ENCODE data around the gene MRPS15.
"Not testable (repeated sequence)": the region's sequence is repeated elsewhere in the genome, so short reads cannot be mapped to it uniquely, and the experiment has no call there.

Gene MRPS15

GRCh38 chr1:36482724-36483388 is 18.7 kb upstream of the MRPS15 start, which contains the start of gene CSF3R:
CSF3R (minus strand) TSS chr1:36482913; CDS start chr1:36479496, 3,417 bp downstream.
- DNase-seq (ENCODE audit: low spot score) = no peak

- no peak for DNase-seq (ENCODE audit: low spot score)
Measured at GRCh38 chr1:36481771-36482723, 17.9 kb upstream of the MRPS15 start.

- DNase-seq (ENCODE audit: low spot score) = no peak
Measured at GRCh38 chr1:36481091-36481490, 16.9 kb upstream of the MRPS15 start.

- no peak for DNase-seq (ENCODE audit: low spot score)
Measured at GRCh38 chr1:36480161-36480560, 16.0 kb upstream of the MRPS15 start.

- no peak for DNase-seq (ENCODE audit: low spot score)
Measured at GRCh38 chr1:36479505-36480051, 15.4 kb upstream of the MRPS15 start.

DNA sequence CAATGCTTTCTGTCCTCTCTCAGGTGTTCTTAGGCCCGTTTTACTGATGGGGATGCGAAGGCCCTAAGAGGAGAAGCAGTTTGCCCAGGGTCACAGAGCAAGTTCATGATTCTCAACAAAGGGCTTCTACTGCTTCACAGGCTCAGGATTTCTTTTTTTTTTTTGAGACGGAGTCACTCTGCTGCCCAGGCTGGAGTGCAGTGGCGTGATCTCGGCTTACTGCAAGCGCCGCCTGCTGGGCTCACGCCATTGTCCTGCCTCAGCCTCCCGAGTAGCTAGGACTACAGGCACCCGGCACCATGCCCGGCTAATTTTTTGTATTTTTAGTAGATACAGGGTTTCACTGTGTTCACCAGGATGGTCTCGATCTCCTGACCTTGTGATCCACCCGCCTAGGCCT is 13.4 kb upstream of the MRPS15 start:
- DNase-seq (ENCODE audit: low spot score) = not testable (repeated sequence)

GRCh38 chr1:36476945-36477344 is 12.8 kb upstream of the MRPS15 start:
- DNase-seq (ENCODE audit: low spot score) = no peak

GRCh38 chr1:36475910-36476604 is 11.9 kb upstream of the MRPS15 start:
- no peak for DNase-seq (ENCODE audit: low spot score)

DNA sequence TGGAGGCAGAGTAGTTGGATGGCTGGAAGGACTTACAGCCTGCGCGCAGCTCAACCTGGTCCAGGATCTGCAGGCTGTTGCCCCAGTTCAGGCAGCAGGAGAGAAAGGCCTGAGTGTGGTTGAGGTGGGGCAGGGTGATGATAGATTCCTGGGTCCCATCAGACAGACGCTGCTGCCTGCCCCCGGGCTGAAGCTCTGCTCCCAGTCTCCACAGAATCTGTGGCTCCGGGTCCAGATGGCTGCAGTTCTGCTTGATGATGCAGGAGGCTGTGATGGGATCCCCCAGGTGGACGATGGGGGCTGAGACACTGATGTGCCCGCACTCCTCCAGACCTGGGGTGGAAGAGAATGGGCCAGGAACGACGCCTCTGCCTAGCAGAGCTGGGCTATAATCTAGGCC is 11.2 kb upstream of the MRPS15 start:
- DNase-seq (ENCODE audit: low spot score) = no peak

GRCh38 chr1:36472656-36473055 is 8.5 kb upstream of the MRPS15 start:
- no peak for DNase-seq (ENCODE audit: low spot score)

DNA sequence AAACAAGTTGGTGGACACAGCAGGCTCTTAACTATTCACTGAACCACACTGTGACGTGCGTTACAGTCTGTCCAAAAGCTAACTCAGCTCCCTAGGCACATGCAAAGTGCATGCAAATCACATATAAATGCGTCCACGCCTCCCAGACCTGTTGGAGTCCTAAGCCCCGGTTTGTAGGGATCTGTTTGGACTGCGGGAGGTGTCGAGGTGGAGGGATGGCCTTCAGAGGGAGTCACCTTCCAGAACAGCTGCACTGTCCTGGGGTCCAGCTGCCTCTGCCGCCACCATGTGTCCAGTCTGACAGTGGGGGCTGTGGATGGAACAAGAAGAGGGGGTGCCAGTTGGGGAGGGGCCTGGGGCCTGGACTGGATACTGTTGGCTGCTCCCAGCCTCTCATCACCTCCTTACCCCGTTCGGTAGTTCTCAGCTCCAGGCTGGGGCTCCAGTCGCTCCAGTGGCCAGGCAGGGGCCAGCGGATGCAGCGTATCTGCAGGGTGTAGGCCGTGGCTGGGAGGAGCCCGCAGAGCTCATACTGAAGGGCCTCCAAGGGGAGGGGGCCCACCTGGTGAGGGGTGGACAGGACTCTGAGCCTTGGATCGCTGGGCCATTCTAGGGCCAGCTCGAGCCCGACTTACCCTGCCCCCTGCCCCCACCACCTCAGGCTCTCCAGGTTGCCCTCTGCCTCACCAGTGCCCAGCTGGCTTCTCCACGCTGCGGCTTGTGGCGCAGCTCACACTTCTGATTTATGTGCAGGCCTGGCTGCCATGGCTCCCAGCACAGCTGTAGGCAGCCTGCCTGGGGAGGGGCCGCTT is 7.9 kb upstream of the MRPS15 start:
- peak; percentile 75 for DNase-seq (ENCODE audit: low spot score)

- DNase-seq (ENCODE audit: low spot score) = no peak
Measured at GRCh38 chr1:36469163-36469562, 5.0 kb upstream of the MRPS15 start.

DNA sequence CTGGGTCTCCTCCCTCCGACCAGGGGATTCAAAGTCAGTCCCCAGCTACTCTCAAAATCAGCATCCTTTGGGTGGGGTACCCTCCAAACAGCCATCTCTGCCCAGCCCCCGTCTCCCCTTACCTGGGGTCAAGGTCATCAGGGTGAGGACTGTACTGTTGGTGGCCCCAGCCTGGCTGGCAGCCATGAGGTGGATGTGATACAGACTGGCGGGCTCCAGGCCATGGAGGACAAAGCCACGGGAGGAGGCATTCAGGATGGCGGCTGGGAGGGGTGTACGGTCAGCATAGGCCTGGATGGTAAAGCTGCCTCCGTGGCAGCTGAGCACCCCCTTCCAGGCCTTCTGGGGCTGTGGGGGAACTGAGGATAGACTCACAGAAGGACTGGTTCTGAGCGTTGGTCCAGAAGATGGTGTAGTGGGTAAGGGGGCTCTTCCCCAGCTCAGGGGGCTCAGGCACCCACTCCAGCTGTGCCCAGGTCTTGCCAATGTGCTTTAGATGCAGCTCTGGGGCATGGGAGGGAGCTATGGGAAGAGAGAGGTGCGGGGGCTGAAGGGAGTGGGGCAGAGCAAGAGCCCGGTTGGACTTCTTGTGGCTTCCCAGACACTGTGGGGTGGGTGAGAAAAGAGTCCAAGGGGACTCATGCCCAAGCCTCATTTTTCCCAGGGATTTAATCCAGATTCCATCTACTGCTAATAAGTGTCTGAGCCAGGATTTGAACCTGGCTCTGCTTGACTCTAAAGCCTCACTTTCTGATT is 3.7 kb upstream of the MRPS15 start:
- DNase-seq (ENCODE audit: low spot score) = no peak

GRCh38 chr1:36467027-36467410 is 2.8 kb upstream of the MRPS15 start:
- DNase-seq (ENCODE audit: low spot score) = no peak

GRCh38 chr1:36466370-36467026 is 2.3 kb upstream of the MRPS15 start:
- no peak for DNase-seq (ENCODE audit: low spot score)

DNA sequence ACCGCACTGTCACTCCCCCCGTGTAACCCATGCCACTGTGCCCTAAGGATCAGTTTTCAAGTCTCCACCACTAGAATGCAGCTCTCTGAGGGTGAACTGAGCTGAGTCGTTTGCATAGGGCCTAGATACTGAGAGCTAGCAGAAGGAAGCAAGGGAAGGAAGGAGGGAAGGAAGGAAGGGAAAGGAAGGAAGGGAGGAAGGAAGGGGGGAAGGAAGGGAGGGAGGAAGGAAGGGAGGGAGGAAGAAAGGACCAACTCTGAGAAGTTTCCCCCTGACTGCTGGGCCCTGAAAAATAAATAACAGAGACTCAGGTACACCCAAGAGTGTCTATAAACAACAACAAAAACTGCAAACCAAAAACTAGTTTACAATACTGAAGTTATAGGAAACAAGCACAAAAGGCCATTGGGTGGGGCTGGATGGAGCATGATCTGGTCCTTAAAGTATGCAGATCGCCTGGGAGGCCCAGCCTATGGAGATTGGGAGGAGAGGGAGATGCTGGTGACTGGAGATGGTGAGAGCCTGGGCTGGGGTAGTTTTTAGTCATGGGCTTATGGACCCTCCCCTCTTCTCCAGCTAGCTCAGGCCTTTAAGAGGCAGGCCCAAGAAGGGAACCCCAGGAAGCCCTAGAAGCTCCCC is 1.7 kb upstream of the MRPS15 start:
- no peak for DNase-seq (ENCODE audit: low spot score)

GRCh38 chr1:36464605-36465393 is 615 bp upstream of the MRPS15 start:
- DNase-seq (ENCODE audit: low spot score) = no peak

- no peak for DNase-seq (ENCODE audit: low spot score)
Measured at GRCh38 chr1:36463463-36463802, 751 bp downstream of the MRPS15 start.

- DNase-seq (ENCODE audit: low spot score) = no peak
Measured at GRCh38 chr1:36458910-36459309, 5.3 kb downstream of the MRPS15 start.

All from NAMALWA (cell line).